MM.1S (cell line): ENCODE results near the gene MTM1.

Source experiments
- EZH2 ChIP-seq: fragments of 300-600 bp; sonication (generic); optimal IDR thresholded peaks from 2 replicates; pipeline ENCODE3; 2017; ENCODE audit warnings: low read depth, mild to moderate bottlenecking, antibody characterized with exemption, low read length, mixed read lengths
- EZH2phosphoT487 ChIP-seq: fragments of 300-600 bp; sonication (generic); IDR thresholded peaks from 2 replicates; pipeline ENCODE4 v1.6.1; 2018; ENCODE audit warnings: antibody characterized with exemption, low read length
- TF ChIP-seq, protein P1 (sequence below): fragments of 300-600 bp; sonication (generic); IDR thresholded peaks from 2 replicates; pipeline ENCODE4 v1.5.1; 2016; ENCODE audit warnings: antibody characterized with exemption, low read length, mixed read lengths

DNA sequence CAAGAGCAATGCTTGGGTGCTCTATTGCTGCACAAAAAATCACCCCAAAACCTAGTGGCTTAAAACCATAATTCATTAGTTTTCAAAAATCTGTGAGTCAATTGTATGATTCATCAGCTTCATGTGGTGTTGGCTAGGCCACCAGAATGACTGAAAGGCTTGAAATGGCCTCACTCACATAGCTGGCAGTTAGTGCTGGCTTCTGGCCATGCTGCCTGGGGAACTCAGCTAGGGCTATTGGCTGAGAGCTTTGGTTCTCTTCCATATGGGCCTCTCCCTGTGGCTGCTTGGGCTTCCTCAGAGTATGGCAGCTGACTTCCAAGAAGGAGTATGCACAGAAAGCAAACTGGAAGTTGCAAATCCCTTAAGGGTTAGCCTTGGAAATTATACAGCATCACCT, 121.7 kb downstream of the MTM1 start:
- TF ChIP-seq, protein P1, sequence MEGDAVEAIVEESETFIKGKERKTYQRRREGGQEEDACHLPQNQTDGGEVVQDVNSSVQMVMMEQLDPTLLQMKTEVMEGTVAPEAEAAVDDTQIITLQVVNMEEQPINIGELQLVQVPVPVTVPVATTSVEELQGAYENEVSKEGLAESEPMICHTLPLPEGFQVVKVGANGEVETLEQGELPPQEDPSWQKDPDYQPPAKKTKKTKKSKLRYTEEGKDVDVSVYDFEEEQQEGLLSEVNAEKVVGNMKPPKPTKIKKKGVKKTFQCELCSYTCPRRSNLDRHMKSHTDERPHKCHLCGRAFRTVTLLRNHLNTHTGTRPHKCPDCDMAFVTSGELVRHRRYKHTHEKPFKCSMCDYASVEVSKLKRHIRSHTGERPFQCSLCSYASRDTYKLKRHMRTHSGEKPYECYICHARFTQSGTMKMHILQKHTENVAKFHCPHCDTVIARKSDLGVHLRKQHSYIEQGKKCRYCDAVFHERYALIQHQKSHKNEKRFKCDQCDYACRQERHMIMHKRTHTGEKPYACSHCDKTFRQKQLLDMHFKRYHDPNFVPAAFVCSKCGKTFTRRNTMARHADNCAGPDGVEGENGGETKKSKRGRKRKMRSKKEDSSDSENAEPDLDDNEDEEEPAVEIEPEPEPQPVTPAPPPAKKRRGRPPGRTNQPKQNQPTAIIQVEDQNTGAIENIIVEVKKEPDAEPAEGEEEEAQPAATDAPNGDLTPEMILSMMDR = no peak
- TF ChIP-seq EZH2 (no peak), EZH2phosphoT487 (no peak)
